HG02852 (cell line): ENCODE measurements around the gene TP73.

Source experiments
- ATAC-seq: cut with Tn5 transposase; IDR thresholded peaks from one replicate; pipeline ENCODE4 v1.9.1; 2021; ENCODE audit warnings: mild to moderate bottlenecking, moderate library complexity; ENCODE audit not compliant: unreplicated experiment

Gene TP73

GRCh38 chr1:3683992-3684391, 31.7 kb downstream of the TP73 start:
- ATAC-seq, result no peak

DNA sequence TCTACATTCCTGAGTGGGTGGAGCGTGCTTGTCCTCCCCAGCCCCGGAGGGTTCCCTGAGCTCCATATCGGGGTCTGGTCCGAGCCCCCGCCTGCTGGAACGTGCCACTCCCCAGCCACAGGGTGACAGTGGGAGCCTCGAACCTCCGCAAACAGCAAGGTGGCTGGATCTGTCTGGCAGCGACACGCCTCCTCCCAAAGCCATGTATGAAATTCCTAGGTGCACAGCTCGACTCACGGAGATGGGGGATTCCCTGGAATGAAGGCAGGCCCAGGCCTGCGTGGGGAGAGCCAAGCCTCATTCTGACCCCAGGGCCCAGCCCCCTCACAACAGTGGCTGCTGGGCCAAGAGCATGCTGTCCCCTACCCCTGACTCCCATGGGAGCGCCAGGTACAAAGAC, 32.9 kb downstream of the TP73 start:
- ATAC-seq, result no peak

GRCh38 chr1:3685906-3686305, 33.6 kb downstream of the TP73 start:
- ATAC-seq, result no peak

- ATAC-seq, result no peak
These were observed 35.2 kb downstream of the TP73 start for GRCh38 chr1:3687504-3687903.

DNA sequence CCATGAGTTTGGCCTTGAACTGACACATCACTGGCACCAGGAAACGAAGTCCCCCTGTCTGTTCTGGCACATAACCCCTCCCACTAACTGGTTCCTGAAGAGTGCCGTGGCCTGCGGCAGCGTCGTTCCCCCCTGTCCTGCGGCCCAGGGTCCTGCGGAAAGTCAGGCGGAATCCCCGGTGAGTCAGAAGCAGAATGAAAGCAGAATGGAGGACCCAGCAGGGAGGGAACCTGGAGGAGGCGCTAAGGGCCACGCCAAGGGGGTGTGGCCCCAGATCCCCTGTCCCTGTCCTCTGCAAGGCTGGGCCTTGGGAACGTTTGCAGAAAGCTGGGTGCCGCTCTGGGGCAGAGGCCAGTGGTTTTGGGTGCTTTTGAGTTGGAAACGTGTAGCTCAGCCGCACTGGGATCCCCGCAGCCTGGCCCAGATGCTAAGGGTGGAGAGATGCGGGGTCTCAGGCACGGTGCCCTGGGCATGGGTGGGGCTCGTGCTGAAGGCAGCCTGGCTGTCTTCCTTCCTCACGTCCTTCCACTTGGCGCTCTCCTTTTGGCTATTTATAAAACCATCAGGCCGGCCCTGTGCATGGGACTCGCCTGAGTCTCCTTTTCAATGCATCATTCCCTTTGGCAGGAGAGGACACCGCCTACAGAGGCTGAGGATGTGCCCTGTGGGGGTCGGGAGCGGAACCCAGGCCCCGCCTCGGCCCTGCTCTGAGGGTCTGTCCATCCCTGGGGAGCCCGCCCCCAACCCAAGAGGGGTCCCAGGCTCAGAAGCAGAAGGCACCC, 36.2 kb downstream of the TP73 start:
- ATAC-seq, result no peak

GRCh38 chr1:3689138-3689750, 36.9 kb downstream of the TP73 start:
- no peak for ATAC-seq

- no peak for ATAC-seq
These were observed 38.2 kb downstream of the TP73 start for GRCh38 chr1:3690282-3691065.

DNA sequence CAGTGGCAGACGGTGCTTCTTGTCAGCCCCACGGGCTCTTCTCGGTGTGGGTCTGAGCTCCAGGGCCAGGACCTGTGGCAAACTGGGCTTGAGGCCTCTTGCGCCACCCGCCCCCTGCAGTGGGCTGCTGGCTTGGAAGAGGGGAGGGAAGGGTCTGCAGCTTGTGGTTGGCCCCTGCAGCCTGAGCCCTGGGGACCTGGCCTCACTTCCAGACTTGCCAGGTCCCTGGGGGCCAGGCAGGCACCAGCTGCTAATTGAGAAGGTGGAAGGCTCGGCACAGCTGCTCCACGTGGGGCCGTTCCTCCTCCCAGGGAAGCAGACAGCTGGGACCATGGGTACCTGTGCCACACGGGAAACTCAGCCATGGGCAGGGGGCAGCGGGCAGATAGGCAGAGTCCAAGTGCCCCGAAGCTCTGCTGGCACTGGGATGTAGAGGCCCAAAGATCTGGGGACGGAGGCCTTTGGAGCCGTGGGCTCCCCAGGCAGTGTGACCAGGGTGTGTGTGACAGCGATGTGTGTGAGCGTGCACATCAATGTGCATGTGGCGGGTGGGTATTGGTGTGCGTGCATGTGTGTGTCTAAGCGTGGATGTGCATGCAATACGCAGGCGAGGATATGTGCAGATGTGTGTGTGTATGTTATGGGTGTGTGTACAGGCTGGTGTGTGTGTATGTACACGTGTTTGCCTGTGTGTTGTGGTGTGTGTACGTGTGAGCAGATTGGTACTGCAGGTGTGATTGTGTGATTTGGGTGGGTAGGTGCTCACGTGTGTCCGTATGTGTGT, 39.3 kb downstream of the TP73 start:
- ATAC-seq, result no peak

DNA sequence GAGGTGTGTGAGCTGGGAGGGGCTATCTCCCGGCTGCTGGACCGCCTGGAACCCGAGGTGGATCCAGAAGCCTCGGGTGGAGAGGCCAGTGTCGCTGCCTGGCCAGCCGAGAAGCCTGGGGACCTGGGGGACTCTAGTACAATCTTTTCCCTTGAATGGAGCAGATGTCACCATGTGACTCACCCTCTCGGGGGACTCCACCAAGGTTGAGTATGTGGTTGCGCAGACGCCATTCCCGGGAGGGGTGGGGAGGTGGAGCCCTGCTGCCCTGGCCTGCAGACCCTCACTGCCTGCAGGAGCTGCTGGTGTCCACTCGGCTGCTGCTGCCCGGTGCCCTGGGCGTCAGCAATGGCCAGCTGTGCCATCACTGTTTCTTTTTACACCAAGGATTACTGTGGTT, 40.3 kb downstream of the TP73 start:
- ATAC-seq, result no peak

GRCh38 chr1:3693321-3693720, 41.0 kb downstream of the TP73 start:
- ATAC-seq, result no peak

GRCh38 chr1:3695326-3696217, 43.3 kb downstream of the TP73 start:
- ATAC-seq, result no peak

DNA sequence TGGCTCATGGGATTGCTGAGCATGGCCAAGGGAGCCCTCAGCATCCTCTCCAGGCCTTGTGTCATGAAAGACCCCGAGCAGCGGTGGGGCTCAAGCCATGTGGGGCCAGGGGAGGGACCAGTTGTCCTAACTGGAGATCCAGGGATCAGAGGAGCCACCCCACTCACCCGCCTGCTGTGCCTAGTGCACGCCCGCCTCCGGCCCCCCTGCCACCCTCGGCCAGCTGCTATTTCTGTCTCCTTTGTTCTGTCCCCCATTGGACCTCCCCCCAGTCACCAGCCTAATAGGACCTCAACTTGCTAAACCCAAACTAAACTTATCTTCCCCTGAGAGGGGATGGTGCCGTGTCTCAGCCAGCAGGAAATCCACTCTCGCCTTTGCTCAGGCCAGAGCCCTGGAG, 44.4 kb downstream of the TP73 start:
- ATAC-seq, result no peak

DNA sequence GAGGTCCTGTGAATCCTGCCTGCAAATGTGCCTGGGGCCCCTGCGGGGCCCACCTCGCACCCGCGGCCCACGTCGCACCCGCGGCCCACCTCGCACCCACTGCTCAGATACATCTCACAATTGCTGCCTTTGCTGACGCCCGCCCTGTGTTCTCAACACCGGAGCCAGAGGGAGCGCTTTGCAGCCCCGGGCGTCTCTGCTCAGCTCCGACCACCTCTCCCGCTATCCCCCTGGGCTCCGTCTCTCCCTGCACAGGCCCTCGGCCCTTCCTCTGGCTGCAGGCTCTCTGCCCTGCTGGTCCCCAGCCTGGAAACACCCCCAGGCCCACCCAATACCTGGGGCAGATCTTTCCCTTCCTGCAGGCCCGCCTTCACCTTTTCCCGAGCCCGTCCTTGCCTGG, 44.8 kb downstream of the TP73 start:
- ATAC-seq, result no peak

GRCh38 chr1:3697810-3698209, 45.5 kb downstream of the TP73 start:
- no peak for ATAC-seq

- ATAC-seq, result no peak
These were observed 46.5 kb downstream of the TP73 start for GRCh38 chr1:3698660-3699408.

GRCh38 chr1:3699596-3699995, 47.3 kb downstream of the TP73 start:
- ATAC-seq, result no peak

DNA sequence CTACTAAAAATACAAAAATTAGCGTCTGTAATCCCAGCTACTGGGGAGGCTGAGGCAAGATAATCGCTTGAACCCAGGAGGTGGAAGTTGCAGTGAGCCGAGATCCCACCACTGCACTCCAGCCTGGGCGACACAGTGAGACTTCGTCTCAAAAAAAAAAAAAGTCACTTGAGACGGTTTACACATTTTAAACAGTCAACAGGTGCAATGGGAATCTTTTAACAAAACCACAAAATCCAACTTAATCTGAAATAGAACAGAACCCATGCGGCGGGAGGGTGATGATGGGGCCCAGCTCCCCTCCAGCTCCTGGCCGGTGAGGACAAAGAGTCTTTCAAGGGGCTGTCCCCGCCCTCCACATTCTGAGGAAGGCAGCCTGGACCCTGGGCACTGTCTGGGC, 48.3 kb downstream of the TP73 start:
- no peak for ATAC-seq

DNA sequence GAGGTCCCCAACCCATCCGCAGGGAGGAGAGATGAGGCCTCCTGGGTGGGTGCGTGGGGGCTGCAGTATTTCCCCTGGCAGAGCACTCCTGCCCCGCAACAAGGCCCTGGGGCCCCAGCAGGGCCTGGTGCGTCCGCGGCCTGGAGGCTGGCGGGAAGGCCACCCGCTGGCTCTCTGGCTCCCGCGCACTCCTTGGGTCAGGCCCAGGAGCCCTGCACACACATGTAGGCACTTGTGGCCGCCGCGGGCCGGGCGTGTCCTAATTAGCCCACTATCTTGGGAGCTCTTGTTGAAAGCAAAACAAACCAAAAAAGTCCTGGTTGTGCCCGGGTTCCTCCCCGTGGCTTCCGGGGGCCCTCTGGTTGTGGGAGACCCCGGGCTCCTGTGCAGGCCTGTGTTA, 50.2 kb downstream of the TP73 start:
- no peak for ATAC-seq

- no peak for ATAC-seq
These were observed 50.8 kb downstream of the TP73 start for GRCh38 chr1:3702990-3703728.
